IPS-20b (cell line): ENCODE data around the gene RNF168.
"Not testable (repeated sequence)": the region's sequence is repeated elsewhere in the genome, so short reads cannot be mapped to it uniquely, and the experiment has no call there.

ENCODE experiments used
- H3K27ac ChIP-seq: one replicate; pipeline ENCODE4 v1.5.1; 2013; ENCODE audit warnings: low read length
- H3K27me3 ChIP-seq: 2 replicates; pipeline ENCODE4 v1.6.1; 2013; ENCODE audit warnings: mild to moderate bottlenecking, low read length, inconsistent platforms; ENCODE audit not compliant: insufficient read depth
- H3K36me3 ChIP-seq: 2 replicates; pipeline ENCODE4 v1.6.1; 2013; ENCODE audit warnings: low read depth, mild to moderate bottlenecking, inconsistent platforms, low read length, moderate library complexity; ENCODE audit not compliant: insufficient read depth
- H3K4me1 ChIP-seq: 2 replicates; pipeline ENCODE4 v1.6.1; 2013; ENCODE audit warnings: mild to moderate bottlenecking, control low read depth, inconsistent platforms, low read length, moderate library complexity; ENCODE audit not compliant: insufficient read depth
- H3K4me3 ChIP-seq: 2 replicates; pipeline ENCODE4 v1.5.1; 2013; ENCODE audit warnings: mild to moderate bottlenecking, low read length, inconsistent platforms
- H3K9ac ChIP-seq: 2 replicates; pipeline ENCODE4 v1.6.1; 2013; ENCODE audit warnings: low read depth, mild to moderate bottlenecking, inconsistent platforms, low read length, moderate library complexity
- H3K9me3 ChIP-seq: 2 replicates; pipeline ENCODE4 v1.6.1; 2013; ENCODE audit warnings: mild to moderate bottlenecking, low read depth, low read length, inconsistent platforms; ENCODE audit not compliant: insufficient read depth

The RNF168 gene

DNA sequence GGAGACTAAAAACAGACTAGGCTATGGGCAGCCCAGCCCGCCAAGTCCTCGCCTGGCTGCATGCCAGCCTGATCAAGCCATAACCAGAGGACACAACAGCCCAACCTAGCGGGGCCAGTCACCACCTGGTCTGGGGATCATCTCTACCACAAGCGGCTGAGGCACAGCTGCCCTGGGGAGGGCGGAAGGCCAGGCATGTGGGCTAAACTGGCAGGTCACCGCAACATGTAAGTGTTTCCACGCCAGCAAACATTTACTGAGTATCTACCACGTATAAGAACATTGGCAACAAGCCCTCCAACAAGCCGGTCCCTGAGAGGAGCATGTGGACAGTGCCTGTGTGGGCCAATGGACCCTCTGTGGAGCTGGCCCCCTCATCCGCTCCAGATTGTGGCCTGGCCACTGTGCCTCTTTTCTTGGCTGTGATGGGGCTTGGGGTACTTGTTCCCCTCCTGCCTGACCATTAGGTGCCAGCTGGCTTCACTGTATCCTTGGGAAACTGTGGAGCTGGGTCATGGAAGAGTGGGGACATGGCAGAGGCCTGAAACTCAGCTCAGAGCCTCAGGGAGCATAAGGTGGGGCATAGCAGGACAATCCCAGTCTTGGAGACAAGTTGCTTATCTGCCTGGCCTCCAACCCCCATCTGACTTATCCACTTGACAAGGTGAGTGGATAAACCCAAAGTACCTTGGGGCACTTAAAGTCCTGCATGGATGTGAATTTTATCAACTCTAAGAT is 80.4 kb downstream of the RNF168 start:
- H3K36me3 ChIP-seq = peaks cover 14% of the 10 kb centered on the region
- H3K9me3 ChIP-seq = no peaks in the 10 kb centered on the region
- peaks cover 6% of the 10 kb centered on the region; the same call in 1 of the 2 replicates for H3K4me1 ChIP-seq
- H3K27me3 ChIP-seq = no peaks in the 10 kb centered on the region
- H3K9ac ChIP-seq = no peak overlapping the region
- no peak overlapping the region for H3K4me3 ChIP-seq
- no peak overlapping the region for H3K27ac ChIP-seq

DNA sequence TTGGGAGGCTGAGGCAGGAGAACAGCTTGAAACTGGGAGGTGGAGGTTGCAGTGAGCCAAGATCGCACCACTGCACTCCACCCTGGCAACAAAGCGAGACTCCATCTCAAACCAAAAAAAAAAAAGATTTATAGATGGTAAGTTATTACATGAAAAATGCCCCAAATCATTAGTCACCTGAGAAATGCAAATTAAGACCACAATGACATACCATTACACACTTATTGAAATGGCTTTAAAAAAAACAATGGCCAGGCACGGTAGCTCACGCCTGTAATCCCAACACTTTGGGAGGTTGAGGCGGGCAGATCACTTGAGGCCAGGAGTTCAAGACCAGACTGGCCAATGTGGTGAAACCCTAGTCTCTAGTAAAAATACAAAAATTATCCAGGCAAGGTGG is 81.9 kb downstream of the RNF168 start:
- H3K4me3 ChIP-seq = not testable (repeated sequence)

GRCh38 chr3:196419386-196419785 is 84.2 kb downstream of the RNF168 start:
- Histone ChIP-seq H3K9me3 (no peaks in the 10 kb centered on the region), H3K9ac (no peak overlapping the region)

More for the DNA sequence above, 81.9 kb downstream of the RNF168 start:
- not testable (repeated sequence) for H3K27ac ChIP-seq, H3K27me3 ChIP-seq, H3K36me3 ChIP-seq, H3K4me1 ChIP-seq, H3K9me3 ChIP-seq, H3K9ac ChIP-seq

More at GRCh38 chr3:196419386-196419785, 84.2 kb downstream of the RNF168 start:
- H3K27ac ChIP-seq = no peak overlapping the region
- no peak overlapping the region for H3K4me3 ChIP-seq
- H3K27me3 ChIP-seq = no peaks in the 10 kb centered on the region
- peaks cover 6% of the 10 kb centered on the region; the same call in 1 of the 2 replicates for H3K4me1 ChIP-seq
- H3K36me3 ChIP-seq = no peaks in the 10 kb centered on the region
